C4-2B (cell line): Measurements from ENCODE around the gene FEZ2.

ENCODE experiments used
- ZFX ChIP-seq: fragments of 450-650 bp; IDR thresholded peaks from 2 replicates; pipeline ENCODE4 v1.6.1; 2017
- TF ChIP-seq, protein P1 (sequence below): fragments of 450-650 bp; conservative IDR thresholded peaks from 2 replicates; pipeline ENCODE4 v1.5.1; 2017; ENCODE audit warnings: mild to moderate bottlenecking

DNA sequence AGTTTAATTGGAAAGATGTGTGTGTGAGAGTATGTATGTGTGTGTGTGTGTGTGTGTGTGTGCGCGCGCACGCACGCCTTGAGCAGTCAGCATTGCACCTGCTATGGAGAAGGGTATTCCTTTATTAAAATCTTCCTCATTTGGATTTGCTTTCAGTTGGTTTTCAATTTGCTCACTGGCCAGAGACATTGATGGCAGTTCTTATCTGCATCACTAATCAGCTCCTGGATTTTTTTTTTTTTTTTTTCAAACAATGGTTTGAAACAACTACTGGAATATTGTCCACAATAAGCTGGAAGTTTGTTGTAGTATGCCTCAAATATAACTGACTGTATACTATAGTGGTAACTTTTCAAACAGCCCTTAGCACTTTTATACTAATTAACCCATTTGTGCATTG, 48.0 kb downstream of the FEZ2 start:
- TF ChIP-seq, protein P1, sequence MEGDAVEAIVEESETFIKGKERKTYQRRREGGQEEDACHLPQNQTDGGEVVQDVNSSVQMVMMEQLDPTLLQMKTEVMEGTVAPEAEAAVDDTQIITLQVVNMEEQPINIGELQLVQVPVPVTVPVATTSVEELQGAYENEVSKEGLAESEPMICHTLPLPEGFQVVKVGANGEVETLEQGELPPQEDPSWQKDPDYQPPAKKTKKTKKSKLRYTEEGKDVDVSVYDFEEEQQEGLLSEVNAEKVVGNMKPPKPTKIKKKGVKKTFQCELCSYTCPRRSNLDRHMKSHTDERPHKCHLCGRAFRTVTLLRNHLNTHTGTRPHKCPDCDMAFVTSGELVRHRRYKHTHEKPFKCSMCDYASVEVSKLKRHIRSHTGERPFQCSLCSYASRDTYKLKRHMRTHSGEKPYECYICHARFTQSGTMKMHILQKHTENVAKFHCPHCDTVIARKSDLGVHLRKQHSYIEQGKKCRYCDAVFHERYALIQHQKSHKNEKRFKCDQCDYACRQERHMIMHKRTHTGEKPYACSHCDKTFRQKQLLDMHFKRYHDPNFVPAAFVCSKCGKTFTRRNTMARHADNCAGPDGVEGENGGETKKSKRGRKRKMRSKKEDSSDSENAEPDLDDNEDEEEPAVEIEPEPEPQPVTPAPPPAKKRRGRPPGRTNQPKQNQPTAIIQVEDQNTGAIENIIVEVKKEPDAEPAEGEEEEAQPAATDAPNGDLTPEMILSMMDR, result no peak
- TF ChIP-seq ZFX, result no peak
